Measurements from ENCODE around the gene ZCCHC14. TPM values are rescaled to one million over a fixed set of nuclear protein-coding genes. Genes with fewer than 3 reads are reported as not detected.

Gene ZCCHC14
- total and polyA plus RNA-seq, 2 of the 13 experiments (the other 11 are each of a cell fraction or from before 2014, with no cell fraction given): 12.4 to 12.5 TPM

- TF ChIP-seq ZNF343 (CRISPR knock-in tag; IDR thresholded peaks at IDR 0.05) (no peak), ZHX1 (CRISPR knock-in tag; IDR thresholded peaks at IDR 0.05; ENCODE audit: low read depth) (no peak), ZNF792 (CRISPR knock-in tag; IDR thresholded peaks at IDR 0.05) (no peak), HMGXB4 (CRISPR knock-in tag; IDR thresholded peaks at IDR 0.05; ENCODE audit: borderline replicate concordance in 1 of 2, low read depth in 1 of 2) (peak in 1 of 2 experiments; percentile 10; a peak in 1 of 4 replicates), PHF8 (CRISPR knock-in tag; IDR thresholded peaks at IDR 0.05) (peak; percentile 20; the same call in 1 of the 2 replicates), TCF7 (IDR thresholded peaks at IDR 0.05; ENCODE audit: low read depth) (peak; percentile 74), NR2F1 (CRISPR knock-in tag; IDR thresholded peaks at IDR 0.05) (peak in 1 of 2 experiments; percentile 36; a peak in 1 of 4 replicates), ZNF850 (CRISPR knock-in tag; conservative IDR thresholded peaks at IDR 0.05) (no peak), HDAC6 (IDR thresholded peaks at IDR 0.05; ENCODE audit: low read depth, low read length) (no peak)
- TF ChIP-seq, protein P1, sequence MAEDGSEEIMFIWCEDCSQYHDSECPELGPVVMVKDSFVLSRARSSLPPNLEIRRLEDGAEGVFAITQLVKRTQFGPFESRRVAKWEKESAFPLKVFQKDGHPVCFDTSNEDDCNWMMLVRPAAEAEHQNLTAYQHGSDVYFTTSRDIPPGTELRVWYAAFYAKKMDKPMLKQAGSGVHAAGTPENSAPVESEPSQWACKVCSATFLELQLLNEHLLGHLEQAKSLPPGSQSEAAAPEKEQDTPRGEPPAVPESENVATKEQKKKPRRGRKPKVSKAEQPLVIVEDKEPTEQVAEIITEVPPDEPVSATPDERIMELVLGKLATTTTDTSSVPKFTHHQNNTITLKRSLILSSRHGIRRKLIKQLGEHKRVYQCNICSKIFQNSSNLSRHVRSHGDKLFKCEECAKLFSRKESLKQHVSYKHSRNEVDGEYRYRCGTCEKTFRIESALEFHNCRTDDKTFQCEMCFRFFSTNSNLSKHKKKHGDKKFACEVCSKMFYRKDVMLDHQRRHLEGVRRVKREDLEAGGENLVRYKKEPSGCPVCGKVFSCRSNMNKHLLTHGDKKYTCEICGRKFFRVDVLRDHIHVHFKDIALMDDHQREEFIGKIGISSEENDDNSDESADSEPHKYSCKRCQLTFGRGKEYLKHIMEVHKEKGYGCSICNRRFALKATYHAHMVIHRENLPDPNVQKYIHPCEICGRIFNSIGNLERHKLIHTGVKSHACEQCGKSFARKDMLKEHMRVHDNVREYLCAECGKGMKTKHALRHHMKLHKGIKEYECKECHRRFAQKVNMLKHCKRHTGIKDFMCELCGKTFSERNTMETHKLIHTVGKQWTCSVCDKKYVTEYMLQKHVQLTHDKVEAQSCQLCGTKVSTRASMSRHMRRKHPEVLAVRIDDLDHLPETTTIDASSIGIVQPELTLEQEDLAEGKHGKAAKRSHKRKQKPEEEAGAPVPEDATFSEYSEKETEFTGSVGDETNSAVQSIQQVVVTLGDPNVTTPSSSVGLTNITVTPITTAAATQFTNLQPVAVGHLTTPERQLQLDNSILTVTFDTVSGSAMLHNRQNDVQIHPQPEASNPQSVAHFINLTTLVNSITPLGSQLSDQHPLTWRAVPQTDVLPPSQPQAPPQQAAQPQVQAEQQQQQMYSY (CRISPR knock-in tag; IDR thresholded peaks at IDR 0.05): no peak
- TF ChIP-seq, protein P2, sequence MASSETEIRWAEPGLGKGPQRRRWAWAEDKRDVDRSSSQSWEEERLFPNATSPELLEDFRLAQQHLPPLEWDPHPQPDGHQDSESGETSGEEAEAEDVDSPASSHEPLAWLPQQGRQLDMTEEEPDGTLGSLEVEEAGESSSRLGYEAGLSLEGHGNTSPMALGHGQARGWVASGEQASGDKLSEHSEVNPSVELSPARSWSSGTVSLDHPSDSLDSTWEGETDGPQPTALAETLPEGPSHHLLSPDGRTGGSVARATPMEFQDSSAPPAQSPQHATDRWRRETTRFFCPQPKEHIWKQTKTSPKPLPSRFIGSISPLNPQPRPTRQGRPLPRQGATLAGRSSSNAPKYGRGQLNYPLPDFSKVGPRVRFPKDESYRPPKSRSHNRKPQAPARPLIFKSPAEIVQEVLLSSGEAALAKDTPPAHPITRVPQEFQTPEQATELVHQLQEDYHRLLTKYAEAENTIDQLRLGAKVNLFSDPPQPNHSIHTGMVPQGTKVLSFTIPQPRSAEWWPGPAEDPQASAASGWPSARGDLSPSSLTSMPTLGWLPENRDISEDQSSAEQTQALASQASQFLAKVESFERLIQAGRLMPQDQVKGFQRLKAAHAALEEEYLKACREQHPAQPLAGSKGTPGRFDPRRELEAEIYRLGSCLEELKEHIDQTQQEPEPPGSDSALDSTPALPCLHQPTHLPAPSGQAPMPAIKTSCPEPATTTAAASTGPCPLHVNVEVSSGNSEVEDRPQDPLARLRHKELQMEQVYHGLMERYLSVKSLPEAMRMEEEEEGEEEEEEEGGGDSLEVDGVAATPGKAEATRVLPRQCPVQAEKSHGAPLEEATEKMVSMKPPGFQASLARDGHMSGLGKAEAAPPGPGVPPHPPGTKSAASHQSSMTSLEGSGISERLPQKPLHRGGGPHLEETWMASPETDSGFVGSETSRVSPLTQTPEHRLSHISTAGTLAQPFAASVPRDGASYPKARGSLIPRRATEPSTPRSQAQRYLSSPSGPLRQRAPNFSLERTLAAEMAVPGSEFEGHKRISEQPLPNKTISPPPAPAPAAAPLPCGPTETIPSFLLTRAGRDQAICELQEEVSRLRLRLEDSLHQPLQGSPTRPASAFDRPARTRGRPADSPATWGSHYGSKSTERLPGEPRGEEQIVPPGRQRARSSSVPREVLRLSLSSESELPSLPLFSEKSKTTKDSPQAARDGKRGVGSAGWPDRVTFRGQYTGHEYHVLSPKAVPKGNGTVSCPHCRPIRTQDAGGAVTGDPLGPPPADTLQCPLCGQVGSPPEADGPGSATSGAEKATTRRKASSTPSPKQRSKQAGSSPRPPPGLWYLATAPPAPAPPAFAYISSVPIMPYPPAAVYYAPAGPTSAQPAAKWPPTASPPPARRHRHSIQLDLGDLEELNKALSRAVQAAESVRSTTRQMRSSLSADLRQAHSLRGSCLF (CRISPR knock-in tag; IDR thresholded peaks at IDR 0.05; ENCODE audit: borderline replicate concordance): 0 out of 2 replicates have a peak, but pooled peaks have one; percentile 7
Measured at GRCh38 chr16:87380881-87381280, 111.9 kb downstream of the ZCCHC14 start (continued).

Data from HepG2 (cell line).